ENCODE results near the gene TIMP2.

- TF ChIP-seq CTCF (IDR thresholded peaks at IDR 0.05) (no peak), POLR2A (IDR thresholded peaks at IDR 0.05) (no peak)
Measured at GRCh38 chr17:78954684-78955083, 29.5 kb upstream of the TIMP2 start.
